Choroid plexus epithelial cell (primary cell): ENCODE measurements around the gene TSPO.
"Not testable (repeated sequence)": the region's sequence is repeated elsewhere in the genome, so short reads cannot be mapped to it uniquely, and the experiment has no call there.

Experiments
- DNase-seq: peaks from one replicate; pipeline ENCODE4 v3.0.0-alpha.2; 2010; ENCODE audit warnings: low read depth
- H3K4me3 ChIP-seq: 2 replicates; pipeline ENCODE4 v1.5.1; 2011; ENCODE audit warnings: low read depth, mild to moderate bottlenecking, control low read depth, low read length, moderate library complexity
- TF ChIP-seq, protein P1 (sequence below): conservative IDR thresholded peaks from 2 replicates; pipeline ENCODE4 v1.5.1; 2011; ENCODE audit warnings: low read depth, mild to moderate bottlenecking, control low read depth, inconsistent platforms, low read length, moderate library complexity

Gene TSPO

DNA sequence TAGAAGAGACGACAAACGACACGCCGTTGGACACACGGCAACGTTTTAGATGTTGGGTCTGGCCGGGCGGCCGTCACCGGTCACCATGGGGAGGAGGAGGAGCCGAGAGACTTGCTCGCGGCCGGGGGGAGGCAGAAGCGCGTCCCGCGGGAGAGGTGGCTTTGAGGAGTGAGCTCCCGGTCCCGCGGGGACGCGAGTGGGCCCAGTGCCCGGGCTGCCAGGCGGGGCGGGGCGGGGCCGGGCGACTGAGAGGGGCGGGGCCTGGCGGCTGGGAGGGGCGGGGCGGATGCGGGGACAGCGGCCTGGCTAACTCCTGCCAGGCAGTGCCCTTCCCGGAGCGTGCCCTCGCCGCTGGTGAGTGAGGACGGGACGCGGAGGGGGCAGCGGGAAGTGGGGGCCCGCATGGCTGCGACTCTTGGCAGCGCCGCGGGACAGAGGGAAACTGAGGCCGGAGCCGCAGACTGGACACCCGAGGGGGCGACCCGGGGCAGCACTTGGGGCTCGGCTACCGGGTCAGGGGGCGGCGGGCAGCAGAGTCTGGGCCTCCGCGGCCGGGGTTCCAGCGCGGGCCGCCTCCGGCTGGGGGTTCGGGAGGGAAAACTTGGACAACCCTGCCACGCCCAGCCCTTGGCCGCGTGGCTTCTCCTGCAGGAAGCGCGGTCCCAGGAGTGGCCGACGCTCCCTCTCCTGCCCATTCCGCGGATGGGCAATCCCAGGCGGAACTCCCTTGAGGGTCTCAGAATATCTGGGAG, at the start of gene TSPO:
Gene TSPO (plus strand): TSS at position 309 of the 752 bp plus-strand sequence. CDS start 7,680 bp downstream, outside the sequence.
- TF ChIP-seq, protein P1, sequence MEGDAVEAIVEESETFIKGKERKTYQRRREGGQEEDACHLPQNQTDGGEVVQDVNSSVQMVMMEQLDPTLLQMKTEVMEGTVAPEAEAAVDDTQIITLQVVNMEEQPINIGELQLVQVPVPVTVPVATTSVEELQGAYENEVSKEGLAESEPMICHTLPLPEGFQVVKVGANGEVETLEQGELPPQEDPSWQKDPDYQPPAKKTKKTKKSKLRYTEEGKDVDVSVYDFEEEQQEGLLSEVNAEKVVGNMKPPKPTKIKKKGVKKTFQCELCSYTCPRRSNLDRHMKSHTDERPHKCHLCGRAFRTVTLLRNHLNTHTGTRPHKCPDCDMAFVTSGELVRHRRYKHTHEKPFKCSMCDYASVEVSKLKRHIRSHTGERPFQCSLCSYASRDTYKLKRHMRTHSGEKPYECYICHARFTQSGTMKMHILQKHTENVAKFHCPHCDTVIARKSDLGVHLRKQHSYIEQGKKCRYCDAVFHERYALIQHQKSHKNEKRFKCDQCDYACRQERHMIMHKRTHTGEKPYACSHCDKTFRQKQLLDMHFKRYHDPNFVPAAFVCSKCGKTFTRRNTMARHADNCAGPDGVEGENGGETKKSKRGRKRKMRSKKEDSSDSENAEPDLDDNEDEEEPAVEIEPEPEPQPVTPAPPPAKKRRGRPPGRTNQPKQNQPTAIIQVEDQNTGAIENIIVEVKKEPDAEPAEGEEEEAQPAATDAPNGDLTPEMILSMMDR, result no peak
- no peak for DNase-seq
- H3K4me3 ChIP-seq, result peak within 1 kb of the TSS; percentile 82

DNA sequence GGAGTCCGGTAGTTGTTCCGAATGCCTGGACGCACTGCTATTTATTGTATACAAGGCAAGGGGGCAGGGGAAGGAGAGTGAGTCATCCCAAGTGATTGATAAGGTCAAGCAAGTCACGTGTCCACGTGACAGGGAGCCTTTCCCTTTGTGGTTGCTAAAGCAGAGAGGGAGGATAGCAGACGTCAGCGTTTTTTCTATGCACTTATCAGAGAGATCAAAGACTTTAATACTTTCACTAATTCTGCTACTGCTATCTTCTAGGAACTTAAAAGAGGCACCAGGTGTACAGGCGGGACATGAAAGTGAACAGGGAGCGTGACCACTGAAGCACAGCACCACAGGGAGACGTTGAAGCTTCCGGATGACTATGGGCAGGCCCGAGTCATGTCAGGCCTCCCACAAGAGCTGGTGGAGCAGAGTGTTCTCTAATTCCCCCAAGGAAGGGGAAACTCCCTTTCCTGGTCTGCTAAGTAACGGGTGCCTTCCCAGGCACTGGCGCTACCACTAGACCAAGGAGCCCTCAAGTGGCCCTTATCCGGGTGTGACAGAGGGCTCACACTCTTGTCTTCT, 47.2 kb upstream of the TSPO start:
- H3K4me3 ChIP-seq, DNase-seq: not testable (repeated sequence)

DNA sequence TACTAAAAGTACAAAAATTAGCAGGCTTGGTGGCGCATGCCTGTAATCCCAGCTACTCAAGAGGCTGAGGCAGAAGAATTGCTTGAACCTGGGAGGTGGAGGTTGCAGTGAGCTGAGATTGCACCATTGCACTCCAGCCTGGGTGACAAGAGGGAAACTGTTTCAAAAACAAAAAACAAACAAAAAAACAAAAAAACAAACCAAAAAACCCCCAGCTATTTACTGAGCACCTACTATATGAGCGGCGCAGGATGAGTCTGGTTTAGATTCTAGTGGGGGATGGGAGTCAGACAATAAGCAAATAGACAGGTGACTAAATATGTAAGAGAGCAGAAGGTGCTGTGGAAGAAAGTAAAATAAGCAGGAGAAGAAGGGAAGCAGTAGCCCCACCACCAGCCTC, 46.4 kb upstream of the TSPO start:
- not testable (repeated sequence) for DNase-seq, H3K4me3 ChIP-seq

DNA sequence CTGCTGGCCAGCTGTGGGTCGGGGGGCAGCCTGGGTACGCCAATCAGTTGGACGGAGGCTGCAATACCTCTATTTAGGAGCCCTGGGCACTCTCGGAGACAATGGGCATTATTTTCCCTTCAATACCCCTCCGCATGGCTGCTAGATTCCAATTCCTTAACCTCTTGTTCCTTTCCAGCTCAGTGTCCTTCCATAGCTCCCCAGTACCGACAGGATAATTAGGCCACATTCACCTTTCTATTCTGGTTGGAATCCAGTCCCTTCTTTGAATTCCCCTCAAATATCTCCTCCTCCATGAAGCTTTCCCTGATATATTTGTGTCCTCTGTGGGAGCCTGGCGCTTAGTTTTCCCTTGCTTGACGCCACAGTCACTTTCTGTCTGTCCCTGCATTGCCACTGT, 45.1 kb upstream of the TSPO start:
- no peak for DNase-seq
- H3K4me3 ChIP-seq, result no peak overlapping the region
- TF ChIP-seq, protein P1, result no peak

GRCh38 chr22:43109511-43109910, 41.8 kb upstream of the TSPO start:
- TF ChIP-seq, protein P1, result no peak
- no peak for DNase-seq
- no peak overlapping the region for H3K4me3 ChIP-seq

DNA sequence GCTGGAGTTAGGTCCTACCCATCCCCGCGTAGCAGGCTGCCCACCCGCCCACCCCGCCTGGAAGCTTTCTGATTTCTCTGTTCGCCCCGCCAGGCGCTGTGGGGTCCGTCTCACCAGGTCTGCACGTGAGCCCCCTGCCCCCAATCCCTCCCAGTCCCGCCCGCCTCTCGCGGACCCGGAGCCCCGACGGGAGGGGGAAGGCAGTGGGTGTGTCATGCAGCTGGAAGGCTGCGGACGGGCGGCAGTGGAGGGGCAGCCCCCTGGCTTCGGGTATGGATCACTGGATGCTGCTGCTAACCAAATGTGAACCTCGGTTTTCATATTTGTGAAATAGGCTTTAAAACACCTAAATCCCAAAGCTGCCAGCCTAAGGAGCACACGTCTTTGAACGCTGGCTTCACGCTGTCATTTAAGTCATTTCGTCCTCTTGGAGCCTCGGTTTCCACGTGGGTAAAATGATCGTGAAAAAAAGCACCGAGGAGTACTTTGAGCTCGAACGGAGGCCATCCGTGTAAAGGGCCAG, 41.4 kb upstream of the TSPO start:
- no peak for DNase-seq
- peak overlapping the region; percentile 42 for H3K4me3 ChIP-seq
- TF ChIP-seq, protein P1, result no peak

DNA sequence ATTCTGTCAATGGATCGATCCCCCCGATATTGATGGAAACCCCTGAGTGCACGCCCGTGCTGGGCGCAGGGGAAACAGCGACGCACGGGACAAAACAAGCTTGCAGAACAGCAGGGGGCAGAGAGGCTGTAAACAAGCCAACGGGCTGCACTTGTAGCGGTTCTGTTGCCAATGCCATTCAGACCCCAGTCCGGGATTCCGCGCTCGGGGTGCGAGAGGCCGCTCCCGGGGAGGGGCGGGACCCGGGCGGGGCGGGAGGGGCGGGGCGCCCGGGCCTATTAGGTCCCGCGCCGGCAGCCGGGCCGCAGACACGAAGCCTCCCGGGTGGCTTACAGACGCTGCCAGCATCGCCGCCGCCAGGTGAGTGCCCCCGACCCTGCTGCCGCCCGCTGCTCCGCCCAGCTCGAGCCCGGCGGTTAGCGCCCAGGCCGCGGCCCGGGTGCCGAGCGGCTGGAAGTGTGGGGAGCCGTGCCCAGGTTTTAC, 40.9 kb upstream of the TSPO start, which contains the start of gene BIK:
Gene BIK (plus strand): TSS at position 307 of the 483 bp plus-strand sequence. CDS start 13,273 bp downstream, outside the sequence.
- H3K4me3 ChIP-seq, result peak within 1 kb of the TSS; percentile 42
- no peak for DNase-seq
- TF ChIP-seq, protein P1, result no peak
